ENCODE measurements around the gene GAL3ST2. TPM values are rescaled to one million over a fixed set of nuclear protein-coding genes. Genes with fewer than 3 reads are reported as not detected.

Gene GAL3ST2
- total RNA-seq, 1 donor from 2014 or later, result 0.42 TPM

- Mint-ChIP-seq H3K27me3 (ENCODE audit: unreplicated experiment) (peaks cover 6% of the 10 kb centered on the region), H3K4me3 (ENCODE audit: unreplicated experiment) (no peak overlapping the region), H3K36me3 (ENCODE audit: unreplicated experiment) (peaks cover 5% of the 10 kb centered on the region), H3K4me1 (ENCODE audit: low read depth, unreplicated experiment) (peaks cover 1% of the 10 kb centered on the region), H3K27ac (ENCODE audit: unreplicated experiment) (no peak overlapping the region), H3K9me3 (ENCODE audit: unreplicated experiment) (peaks cover 10% of the 10 kb centered on the region)
- no peak for DNase-seq
- TF ChIP-seq CTCF (IDR thresholded peaks at IDR 0.05; ENCODE audit: partially characterized antibody, unreplicated experiment), result no peak
Measured at GRCh38 chr2:241843321-241844065, 66.9 kb downstream of the GAL3ST2 start.

GRCh38 chr2:241844066-241844728 is 67.6 kb downstream of the GAL3ST2 start:
- Mint-ChIP-seq H3K9me3 (ENCODE audit: unreplicated experiment) (peaks cover 10% of the 10 kb centered on the region), H3K36me3 (ENCODE audit: unreplicated experiment) (peaks cover 5% of the 10 kb centered on the region), H3K27me3 (ENCODE audit: unreplicated experiment) (peaks cover 9% of the 10 kb centered on the region), H3K4me3 (ENCODE audit: unreplicated experiment) (peak overlapping the region; percentile 85), H3K4me1 (ENCODE audit: low read depth, unreplicated experiment) (peaks cover 1% of the 10 kb centered on the region), H3K27ac (ENCODE audit: unreplicated experiment) (no peak overlapping the region)
- DNase-seq, result peak; percentile 73
- no peak for TF ChIP-seq CTCF (IDR thresholded peaks at IDR 0.05; ENCODE audit: partially characterized antibody, unreplicated experiment)

GRCh38 chr2:241844831-241845578 is 68.4 kb downstream of the GAL3ST2 start:
- no peak for TF ChIP-seq CTCF (IDR thresholded peaks at IDR 0.05; ENCODE audit: partially characterized antibody, unreplicated experiment)
- Mint-ChIP-seq H3K27ac (ENCODE audit: unreplicated experiment) (peak overlapping the region; percentile 15), H3K9me3 (ENCODE audit: unreplicated experiment) (peaks cover 10% of the 10 kb centered on the region), H3K27me3 (ENCODE audit: unreplicated experiment) (peaks cover 9% of the 10 kb centered on the region), H3K4me1 (ENCODE audit: low read depth, unreplicated experiment) (peaks cover 1% of the 10 kb centered on the region), H3K4me3 (ENCODE audit: unreplicated experiment) (peak overlapping the region; percentile 52), H3K36me3 (ENCODE audit: unreplicated experiment) (peaks cover 5% of the 10 kb centered on the region)
- no peak for DNase-seq

DNA sequence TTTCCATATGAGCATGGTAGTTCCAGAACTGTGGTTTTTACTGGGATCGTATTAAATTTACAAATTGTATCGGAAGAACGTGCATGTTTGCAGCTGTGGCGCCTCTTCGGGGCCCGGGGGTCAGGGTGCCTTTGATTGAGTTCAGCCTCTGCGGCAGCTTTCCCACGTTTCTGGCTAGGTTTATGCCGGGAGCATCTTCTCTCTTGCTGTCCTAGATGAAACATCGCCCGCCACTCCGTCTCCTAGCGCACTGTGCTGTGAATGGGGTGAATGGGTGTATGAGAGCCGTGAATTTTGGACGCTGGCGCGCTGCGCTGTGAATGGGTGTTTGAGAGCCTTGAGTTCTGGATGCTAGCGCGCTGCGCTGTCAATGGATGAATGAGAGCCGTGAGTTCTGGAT is 69.8 kb downstream of the GAL3ST2 start:
- no peak for DNase-seq
- Mint-ChIP-seq H3K27ac (ENCODE audit: unreplicated experiment) (no peak overlapping the region), H3K27me3 (ENCODE audit: unreplicated experiment) (peaks cover 9% of the 10 kb centered on the region), H3K4me1 (ENCODE audit: low read depth, unreplicated experiment) (peaks cover 1% of the 10 kb centered on the region), H3K36me3 (ENCODE audit: unreplicated experiment) (peaks cover 5% of the 10 kb centered on the region), H3K9me3 (ENCODE audit: unreplicated experiment) (peaks cover 11% of the 10 kb centered on the region), H3K4me3 (ENCODE audit: unreplicated experiment) (no peak overlapping the region)
- TF ChIP-seq CTCF (IDR thresholded peaks at IDR 0.05; ENCODE audit: partially characterized antibody, unreplicated experiment), result no peak
